Endothelial cell (in vitro differentiated cells): ENCODE measurements around the gene ZBBX. TPM values are rescaled to one million over a fixed set of nuclear protein-coding genes. Genes with fewer than 3 reads are reported as not detected.

Source experiments
- DNase-seq: peaks from one replicate; pipeline ENCODE4 v3.0.0; 2021; ENCODE audit warnings: low spot score
- H3K27ac Mint-ChIP-seq: one replicate; pipeline ENCODE4 v1.8.0; 2021; ENCODE audit warnings: mixed read lengths, inconsistent platforms; ENCODE audit not compliant: unreplicated experiment
- H3K27me3 Mint-ChIP-seq: one replicate; pipeline ENCODE4 v1.8.0; 2021; ENCODE audit warnings: mild to moderate bottlenecking, moderate library complexity, mixed read lengths, inconsistent platforms; ENCODE audit not compliant: unreplicated experiment
- H3K36me3 Mint-ChIP-seq: one replicate; pipeline ENCODE4 v1.8.0; 2021; ENCODE audit warnings: mild to moderate bottlenecking, low read depth, mixed read lengths, inconsistent platforms; ENCODE audit not compliant: unreplicated experiment
- H3K4me1 Mint-ChIP-seq: one replicate; pipeline ENCODE4 v1.8.0; 2021; ENCODE audit warnings: mild to moderate bottlenecking, mixed read lengths, inconsistent platforms; ENCODE audit not compliant: unreplicated experiment
- H3K4me3 Mint-ChIP-seq: one replicate; pipeline ENCODE4 v1.8.0; 2021; ENCODE audit warnings: mild to moderate bottlenecking, mixed read lengths, inconsistent platforms; ENCODE audit not compliant: unreplicated experiment
- H3K9me3 Mint-ChIP-seq: one replicate; pipeline ENCODE4 v1.8.0; 2021; ENCODE audit warnings: mixed read lengths, inconsistent platforms; ENCODE audit not compliant: unreplicated experiment
- total RNA-seq: library from RNA; stranded (reverse); fragmentation: NEBNext Ultra II Directional; extraction: Animal tissue kit (Norgen Biotek cat#: 25700); gene quantifications from one replicate; pipeline ENCODE4 v1.2.1, GENCODE V29; 2021; ENCODE audit not compliant: unreplicated experiment
- TF ChIP-seq, protein P1 (sequence below): fragments of 200-600 bp; sonication (generic); IDR thresholded peaks from one replicate; pipeline ENCODE4 v1.5.0; 2021; ENCODE audit warnings: antibody characterized with exemption; ENCODE audit not compliant: unreplicated experiment

Gene ZBBX
- total RNA-seq, 1 donor from 2014 or later, result 3.2 TPM

DNA sequence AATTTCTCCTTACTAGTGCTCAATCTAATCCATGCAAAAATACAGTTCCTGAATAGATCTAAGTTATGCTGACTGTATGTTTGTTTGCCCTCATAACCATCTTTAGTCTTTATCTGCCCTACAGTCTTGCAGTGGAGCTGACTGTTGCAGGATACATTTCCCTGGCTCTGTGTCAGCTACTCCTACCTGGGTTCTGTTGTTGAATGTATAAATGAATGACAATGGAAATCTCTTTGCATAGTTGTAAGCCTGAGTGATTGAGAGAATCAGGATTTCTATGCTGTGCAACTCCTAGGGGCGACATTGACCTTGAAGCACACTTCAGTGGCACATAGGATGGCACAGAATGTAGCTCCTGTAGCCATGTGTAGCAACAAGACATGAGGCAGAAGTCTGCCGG, 16.0 kb upstream of the ZBBX start:
- H3K4me3 Mint-ChIP-seq, result no peak overlapping the region
- TF ChIP-seq, protein P1, sequence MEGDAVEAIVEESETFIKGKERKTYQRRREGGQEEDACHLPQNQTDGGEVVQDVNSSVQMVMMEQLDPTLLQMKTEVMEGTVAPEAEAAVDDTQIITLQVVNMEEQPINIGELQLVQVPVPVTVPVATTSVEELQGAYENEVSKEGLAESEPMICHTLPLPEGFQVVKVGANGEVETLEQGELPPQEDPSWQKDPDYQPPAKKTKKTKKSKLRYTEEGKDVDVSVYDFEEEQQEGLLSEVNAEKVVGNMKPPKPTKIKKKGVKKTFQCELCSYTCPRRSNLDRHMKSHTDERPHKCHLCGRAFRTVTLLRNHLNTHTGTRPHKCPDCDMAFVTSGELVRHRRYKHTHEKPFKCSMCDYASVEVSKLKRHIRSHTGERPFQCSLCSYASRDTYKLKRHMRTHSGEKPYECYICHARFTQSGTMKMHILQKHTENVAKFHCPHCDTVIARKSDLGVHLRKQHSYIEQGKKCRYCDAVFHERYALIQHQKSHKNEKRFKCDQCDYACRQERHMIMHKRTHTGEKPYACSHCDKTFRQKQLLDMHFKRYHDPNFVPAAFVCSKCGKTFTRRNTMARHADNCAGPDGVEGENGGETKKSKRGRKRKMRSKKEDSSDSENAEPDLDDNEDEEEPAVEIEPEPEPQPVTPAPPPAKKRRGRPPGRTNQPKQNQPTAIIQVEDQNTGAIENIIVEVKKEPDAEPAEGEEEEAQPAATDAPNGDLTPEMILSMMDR, result no peak
- no peaks in the 10 kb centered on the region for H3K9me3 Mint-ChIP-seq
- H3K36me3 Mint-ChIP-seq, result no peaks in the 10 kb centered on the region
- no peak for DNase-seq
- H3K27ac Mint-ChIP-seq, result no peak overlapping the region
- no peaks in the 10 kb centered on the region for H3K27me3 Mint-ChIP-seq
- no peaks in the 10 kb centered on the region for H3K4me1 Mint-ChIP-seq

- Mint-ChIP-seq H3K4me3 (no peak overlapping the region), H3K9me3 (no peaks in the 10 kb centered on the region), H3K27me3 (no peaks in the 10 kb centered on the region), H3K27ac (no peak overlapping the region), H3K36me3 (no peaks in the 10 kb centered on the region), H3K4me1 (no peaks in the 10 kb centered on the region)
- DNase-seq, result no peak
- TF ChIP-seq, protein P1, result no peak
Observed at GRCh38 chr3:167394003-167394402, 13.9 kb upstream of the ZBBX start.

DNA sequence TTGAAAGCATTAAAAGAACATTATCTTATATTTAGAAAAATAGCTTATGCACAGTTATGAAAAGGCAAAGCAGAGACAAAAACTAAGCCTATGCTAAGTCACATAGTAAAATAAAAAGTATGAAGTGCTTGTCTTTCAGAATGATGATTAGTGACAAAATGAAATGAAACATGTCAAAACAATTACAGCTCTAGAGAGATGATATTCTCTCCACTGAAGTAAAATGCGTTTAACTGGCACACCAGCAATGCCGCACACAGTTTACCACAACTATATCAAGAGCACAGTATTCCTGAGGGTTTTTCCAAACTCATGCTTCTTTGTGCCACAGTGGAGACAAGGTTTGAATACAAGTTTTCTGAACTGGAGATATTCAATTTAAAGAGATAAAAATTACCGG, 2.1 kb upstream of the ZBBX start:
- H3K9me3 Mint-ChIP-seq, result no peaks in the 10 kb centered on the region
- DNase-seq, result no peak
- no peaks in the 10 kb centered on the region for H3K36me3 Mint-ChIP-seq
- peaks cover 3% of the 10 kb centered on the region for H3K4me1 Mint-ChIP-seq
- no peaks in the 10 kb centered on the region for H3K27me3 Mint-ChIP-seq
- no peak overlapping the region for H3K27ac Mint-ChIP-seq
- no peak overlapping the region for H3K4me3 Mint-ChIP-seq
- TF ChIP-seq, protein P1, result no peak

- no peak for DNase-seq
- Mint-ChIP-seq H3K4me1 (peaks cover 7% of the 10 kb centered on the region), H3K4me3 (no peak overlapping the region), H3K9me3 (no peaks in the 10 kb centered on the region), H3K27ac (no peak overlapping the region), H3K36me3 (no peaks in the 10 kb centered on the region), H3K27me3 (no peaks in the 10 kb centered on the region)
- TF ChIP-seq, protein P1, result no peak
Observed at GRCh38 chr3:167375478-167375877, 4.6 kb downstream of the ZBBX start.

- Mint-ChIP-seq H3K4me1 (peaks cover 3% of the 10 kb centered on the region), H3K27me3 (no peaks in the 10 kb centered on the region), H3K36me3 (no peaks in the 10 kb centered on the region), H3K4me3 (no peak overlapping the region), H3K27ac (no peak overlapping the region), H3K9me3 (no peaks in the 10 kb centered on the region)
- no peak for DNase-seq
- TF ChIP-seq, protein P1, result no peak
Observed at GRCh38 chr3:167372138-167372537, 8.0 kb downstream of the ZBBX start.
